SK-N-SH (cell line): Measurements from ENCODE around the gene SHH. TPM values are rescaled to one million over a fixed set of nuclear protein-coding genes. Genes with fewer than 3 reads are reported as not detected.

Source experiments
- CTCF ChIA-PET: fragments of 300-600, 350-600 bp; formaldehyde crosslinking; extraction: SDS; loops from one replicate; lab custom pipeline; 2021; lab: Yijun Ruan, JAX
- POLR2A ChIA-PET: fragments of 350-600 bp; sonication (Branson Sonifier 250); formaldehyde crosslinking; extraction: SDS; loops from one replicate; lab custom pipeline; 2020; ENCODE audit warnings: antibody characterized with exemption, inconsistent platforms; lab: Yijun Ruan, JAX
- DNase-seq: peaks from one replicate; pipeline ENCODE4 v3.0.0; 2012
- H2AFZ ChIP-seq: fragments of 200-600 bp; sonication (generic); 2 replicates; pipeline ENCODE4 v1.8.1; 2016; ENCODE audit warnings: antibody characterized with exemption, mild to moderate bottlenecking, low read depth
- H3F3A ChIP-seq: fragments of 200-600 bp; sonication (generic); replicated peaks from 2 replicates; pipeline ENCODE3; 2016; ENCODE audit warnings: antibody characterized with exemption, mild to moderate bottlenecking; ENCODE audit not compliant: insufficient read depth
- H3K27ac ChIP-seq, 2 experiments: fragments of 200-500 bp in 1 of 2; fragments of 200-600 bp in 1 of 2; sonication (Bioruptor generic) in 1 of 2; sonication (generic), shearing (Covaris generic) in 1 of 2; 2 replicates each; pipeline versions ENCODE4 v1.5.1 to v1.6.1; 2014 to 2016; ENCODE audit warnings: low read depth in 2 of 2, inconsistent platforms in 1 of 2, low read length in 1 of 2, mild to moderate bottlenecking in 1 of 2, mixed read lengths in 1 of 2
- H3K27me3 ChIP-seq: fragments of 200-600 bp; sonication (generic), shearing (Covaris generic); 2 replicates; pipeline ENCODE4 v1.6.1; 2016; ENCODE audit warnings: mixed run types; ENCODE audit not compliant: insufficient read depth
- H3K36me3 ChIP-seq, 2 experiments: fragments of 200-500 bp in 1 of 2; fragments of 200-600 bp in 1 of 2; sonication (Bioruptor generic) in 1 of 2; sonication (generic) in 1 of 2; replicated peaks in 1 of 2; 2 replicates each; pipeline versions ENCODE3 to v1.5.1; 2014 to 2016; ENCODE audit warnings: low read length in 1 of 2, mild to moderate bottlenecking in 1 of 2; ENCODE audit not compliant: insufficient read depth in 2 of 2, control insufficient read depth in 1 of 2
- H3K4me1 ChIP-seq, 2 experiments: fragments of 200-500 bp in 1 of 2; fragments of 200-600 bp in 1 of 2; sonication (Bioruptor generic) in 1 of 2; sonication (generic), shearing (Covaris generic) in 1 of 2; 2 replicates each; pipeline versions ENCODE4 v1.5.1 to v1.6.1; 2014 to 2016; ENCODE audit warnings: low read depth in 1 of 2, low read length in 1 of 2, mixed run types in 1 of 2; ENCODE audit not compliant: insufficient read depth in 2 of 2, control insufficient read depth in 1 of 2
- H3K4me2 ChIP-seq: fragments of 200-600 bp; sonication (generic), shearing (Covaris generic); 2 replicates; pipeline ENCODE4 v1.6.1; 2017; ENCODE audit warnings: mixed run types
- H3K4me3 ChIP-seq, 2 experiments: fragments of 200-500 bp in 1 of 2; fragments of 200-600 bp in 1 of 2; sonication (Bioruptor generic) in 1 of 2; sonication (generic), shearing (Covaris generic) in 1 of 2; 2 replicates each; pipeline versions ENCODE4 v1.5.1 to v1.8.1; 2014 to 2016; ENCODE audit warnings: low read depth in 2 of 2, inconsistent platforms in 1 of 2, low read length in 1 of 2, mild to moderate bottlenecking in 1 of 2, mixed read lengths in 1 of 2, moderate library complexity in 1 of 2
- H3K79me2 ChIP-seq: fragments of 200-600 bp; sonication (generic); 2 replicates; pipeline ENCODE4 v1.8.1; 2017; ENCODE audit warnings: mild to moderate bottlenecking; ENCODE audit not compliant: insufficient read depth
- H3K9ac ChIP-seq: fragments of 200-600 bp; sonication (generic); 2 replicates; pipeline ENCODE4 v1.6.1; 2017; ENCODE audit warnings: mixed run types
- H3K9me2 ChIP-seq: fragments of 200-600 bp; sonication (generic); 2 replicates; pipeline ENCODE4 v1.6.1; 2017; ENCODE audit warnings: mixed run types
- H3K9me3 ChIP-seq: fragments of 200-600 bp; sonication (generic); 2 replicates; pipeline ENCODE4 v1.6.1; 2017; ENCODE audit warnings: mixed run types, mild to moderate bottlenecking, moderate library complexity
- H4K20me1 ChIP-seq: fragments of 200-600 bp; sonication (generic); 2 replicates; pipeline ENCODE4 v1.6.1; 2017; ENCODE audit warnings: mild to moderate bottlenecking, mixed run types; ENCODE audit not compliant: insufficient read depth
- CHD2 ChIP-seq: fragments of 150-350 bp; IDR thresholded peaks from 2 replicates; pipeline ENCODE4 v1.6.1; 2018; ENCODE audit warnings: low read length; ENCODE audit not compliant: partially characterized antibody
- ELF1 ChIP-seq: IDR thresholded peaks from 2 replicates; pipeline ENCODE4 v1.4.0; 2012
- EP300 ChIP-seq, 2 experiments: IDR thresholded peaks; 2 replicates each; pipeline versions ENCODE4 v1.4.0 to v1.6.1; 2012; ENCODE audit warnings: borderline replicate concordance in 1 of 2, low read depth in 1 of 2, low read length in 1 of 2
- EZH2phosphoT487 ChIP-seq: fragments of 200-600 bp; sonication (generic); IDR thresholded peaks from 2 replicates; pipeline ENCODE4 v1.6.1; 2017; ENCODE audit warnings: low read depth, mixed run types, mild to moderate bottlenecking, antibody characterized with exemption, moderate library complexity, borderline replicate concordance
- FOSL2 ChIP-seq: IDR thresholded peaks from 2 replicates; pipeline ENCODE4 v1.4.0; 2012; ENCODE audit warnings: low read depth, mild to moderate bottlenecking, moderate library complexity, borderline replicate concordance
- FOXJ3 ChIP-seq: sonication (generic); formaldehyde crosslinking; IDR thresholded peaks from 2 replicates; pipeline ENCODE4 v1.5.1; 2020; ENCODE audit warnings: mild to moderate bottlenecking, missing genetic modification reagents
- GABPA ChIP-seq: IDR thresholded peaks from 2 replicates; pipeline ENCODE4 v1.4.0; 2012; ENCODE audit warnings: low read depth, mild to moderate bottlenecking
- NRF1 ChIP-seq: IDR thresholded peaks from 2 replicates; pipeline ENCODE4 v1.6.1; 2012; ENCODE audit warnings: low read depth, mild to moderate bottlenecking, low read length
- RCOR1 ChIP-seq: fragments of 150-350 bp; IDR thresholded peaks from 2 replicates; pipeline ENCODE4 v1.6.1; 2017; ENCODE audit warnings: antibody characterized with exemption, low read length
- RFX5 ChIP-seq: IDR thresholded peaks from 2 replicates; pipeline ENCODE4 v1.6.1; 2012; ENCODE audit warnings: mild to moderate bottlenecking, improper control_type of control experiment, low read length
- RXRA ChIP-seq: IDR thresholded peaks from 2 replicates; pipeline ENCODE4 v1.4.0; 2012; ENCODE audit warnings: low read depth, mild to moderate bottlenecking, borderline replicate concordance
- TAF1 ChIP-seq: IDR thresholded peaks from 2 replicates; pipeline ENCODE4 v1.6.1; 2012; ENCODE audit warnings: low read depth, mild to moderate bottlenecking, low read length, moderate library complexity, borderline replicate concordance
- YY1 ChIP-seq: IDR thresholded peaks from 2 replicates; pipeline ENCODE4 v1.4.0; 2012; ENCODE audit warnings: low read depth, mild to moderate bottlenecking
- whole genome bisulfite sequencing: methylation state at CpG from one replicate; pipeline ENCODE4 v1.1.6; 2017; ENCODE audit warnings: low lambda C conversion rate; 5-methylcytosine and 5-hydroxymethylcytosine counted together
- polyA plus RNA-seq, 3 experiments: library from polyadenylated mRNA; depleted of rRNA; stranded (reverse); fragments of >200 nt; gene quantifications; 2 replicates each; pipeline ENCODE4 v1.2.3, GENCODE V29; 2012
- TF ChIP-seq, protein P1 (sequence below): IDR thresholded peaks from 2 replicates; pipeline ENCODE4 v1.4.0; 2012; ENCODE audit warnings: low read depth, borderline replicate concordance
- TF ChIP-seq, protein P2 (sequence below): fragments of 150-350 bp; IDR thresholded peaks from 2 replicates; pipeline ENCODE4 v1.6.1; 2017; ENCODE audit warnings: antibody characterized with exemption, low read length, low read depth, borderline replicate concordance
- TF ChIP-seq, protein P3 (sequence below): fragments of 200-600 bp; sonication (generic); IDR thresholded peaks from 2 replicates; pipeline ENCODE4 v1.6.1; 2017; ENCODE audit warnings: antibody characterized with exemption, mild to moderate bottlenecking, moderate library complexity
- TF ChIP-seq, protein P4 (sequence below): IDR thresholded peaks from 2 replicates; pipeline ENCODE4 v1.6.1; 2012; ENCODE audit warnings: mild to moderate bottlenecking, low read depth, low read length, moderate library complexity
- TF ChIP-seq, protein P5 (sequence below): fragments of 150-350 bp; IDR thresholded peaks from 2 replicates; pipeline ENCODE4 v1.6.1; 2016; ENCODE audit warnings: mild to moderate bottlenecking, low read depth, low read length

SHH gene
- polyA plus RNA-seq, 1 of the 3 experiments (the other 2 are of a cell fraction): not detected

DNA sequence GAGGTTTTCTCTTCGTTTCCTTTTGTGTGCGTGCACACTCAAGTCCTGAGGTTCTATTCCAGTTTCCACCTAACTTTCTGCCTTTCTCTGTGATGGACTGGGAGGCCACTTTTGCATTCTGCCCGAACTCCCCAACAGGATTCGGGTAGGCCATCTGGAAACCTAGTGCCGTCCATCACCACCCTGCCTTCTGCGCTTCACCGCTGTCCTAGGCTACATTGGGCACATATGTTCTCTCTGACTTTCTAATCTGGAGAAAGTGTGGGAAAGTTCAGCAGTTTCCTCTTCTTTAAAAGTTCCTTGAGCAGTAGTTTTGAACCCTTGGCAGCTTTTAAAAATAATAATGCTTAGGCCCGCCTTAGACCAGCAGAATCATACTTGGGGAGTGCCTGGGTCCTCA lies 46.8 kb downstream of the SHH start:
- CTCF ChIA-PET: interaction anchor here (0.6 to 4.0 kb wide), 2 partner anchors 164 to 169 kb away, joined by 3 to 103 read pairs; no protein-coding TSS in a partner anchor
- no peaks in the 10 kb centered on the region for H3K9me3 ChIP-seq
- WGBS: 95% methylated on average over 8 of the region's 8 CpGs
- H3K36me3 ChIP-seq: peaks cover 17 to 84% of the 10 kb centered on the region in 2 experiments
- H3K9ac ChIP-seq: no peak overlapping the region
- no peak overlapping the region for H2AFZ ChIP-seq
- H3K27ac ChIP-seq: no peak overlapping the region
- no peaks in the 10 kb centered on the region; a peak in 1 of 4 replicates for H3K4me1 ChIP-seq
- peaks cover 9% of the 10 kb centered on the region for H3F3A ChIP-seq
- no peak overlapping the region for H3K4me2 ChIP-seq
- no peak for DNase-seq
- H3K27me3 ChIP-seq: no peaks in the 10 kb centered on the region
- POLR2A ChIA-PET: no interaction called here
- peaks cover 24% of the 10 kb centered on the region; the same call in 1 of the 2 replicates for H3K79me2 ChIP-seq
- peaks cover 53% of the 10 kb centered on the region for H4K20me1 ChIP-seq
- H3K4me3 ChIP-seq: no peak overlapping the region
- no peak for TF ChIP-seq NRF1
- TF ChIP-seq GABPA: no peak
- TF ChIP-seq YY1: no peak
- TF ChIP-seq, protein P1, sequence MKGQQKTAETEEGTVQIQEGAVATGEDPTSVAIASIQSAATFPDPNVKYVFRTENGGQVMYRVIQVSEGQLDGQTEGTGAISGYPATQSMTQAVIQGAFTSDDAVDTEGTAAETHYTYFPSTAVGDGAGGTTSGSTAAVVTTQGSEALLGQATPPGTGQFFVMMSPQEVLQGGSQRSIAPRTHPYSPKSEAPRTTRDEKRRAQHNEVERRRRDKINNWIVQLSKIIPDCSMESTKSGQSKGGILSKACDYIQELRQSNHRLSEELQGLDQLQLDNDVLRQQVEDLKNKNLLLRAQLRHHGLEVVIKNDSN: no peak
- TF ChIP-seq ELF1: no peak
- TF ChIP-seq FOXJ3: no peak
- TF ChIP-seq EP300 (IDR thresholded peaks at IDR 0.05; ENCODE audit: borderline replicate concordance in 1 of 2, low read depth in 1 of 2, low read length in 1 of 2): no peak
- TF ChIP-seq TAF1: no peak
- TF ChIP-seq, protein P2, sequence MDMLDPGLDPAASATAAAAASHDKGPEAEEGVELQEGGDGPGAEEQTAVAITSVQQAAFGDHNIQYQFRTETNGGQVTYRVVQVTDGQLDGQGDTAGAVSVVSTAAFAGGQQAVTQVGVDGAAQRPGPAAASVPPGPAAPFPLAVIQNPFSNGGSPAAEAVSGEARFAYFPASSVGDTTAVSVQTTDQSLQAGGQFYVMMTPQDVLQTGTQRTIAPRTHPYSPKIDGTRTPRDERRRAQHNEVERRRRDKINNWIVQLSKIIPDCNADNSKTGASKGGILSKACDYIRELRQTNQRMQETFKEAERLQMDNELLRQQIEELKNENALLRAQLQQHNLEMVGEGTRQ: no peak
- no peak for TF ChIP-seq EZH2phosphoT487
- no peak for TF ChIP-seq RFX5
- TF ChIP-seq, protein P3, sequence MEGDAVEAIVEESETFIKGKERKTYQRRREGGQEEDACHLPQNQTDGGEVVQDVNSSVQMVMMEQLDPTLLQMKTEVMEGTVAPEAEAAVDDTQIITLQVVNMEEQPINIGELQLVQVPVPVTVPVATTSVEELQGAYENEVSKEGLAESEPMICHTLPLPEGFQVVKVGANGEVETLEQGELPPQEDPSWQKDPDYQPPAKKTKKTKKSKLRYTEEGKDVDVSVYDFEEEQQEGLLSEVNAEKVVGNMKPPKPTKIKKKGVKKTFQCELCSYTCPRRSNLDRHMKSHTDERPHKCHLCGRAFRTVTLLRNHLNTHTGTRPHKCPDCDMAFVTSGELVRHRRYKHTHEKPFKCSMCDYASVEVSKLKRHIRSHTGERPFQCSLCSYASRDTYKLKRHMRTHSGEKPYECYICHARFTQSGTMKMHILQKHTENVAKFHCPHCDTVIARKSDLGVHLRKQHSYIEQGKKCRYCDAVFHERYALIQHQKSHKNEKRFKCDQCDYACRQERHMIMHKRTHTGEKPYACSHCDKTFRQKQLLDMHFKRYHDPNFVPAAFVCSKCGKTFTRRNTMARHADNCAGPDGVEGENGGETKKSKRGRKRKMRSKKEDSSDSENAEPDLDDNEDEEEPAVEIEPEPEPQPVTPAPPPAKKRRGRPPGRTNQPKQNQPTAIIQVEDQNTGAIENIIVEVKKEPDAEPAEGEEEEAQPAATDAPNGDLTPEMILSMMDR: no peak
- TF ChIP-seq CHD2: no peak
- TF ChIP-seq, protein P4, sequence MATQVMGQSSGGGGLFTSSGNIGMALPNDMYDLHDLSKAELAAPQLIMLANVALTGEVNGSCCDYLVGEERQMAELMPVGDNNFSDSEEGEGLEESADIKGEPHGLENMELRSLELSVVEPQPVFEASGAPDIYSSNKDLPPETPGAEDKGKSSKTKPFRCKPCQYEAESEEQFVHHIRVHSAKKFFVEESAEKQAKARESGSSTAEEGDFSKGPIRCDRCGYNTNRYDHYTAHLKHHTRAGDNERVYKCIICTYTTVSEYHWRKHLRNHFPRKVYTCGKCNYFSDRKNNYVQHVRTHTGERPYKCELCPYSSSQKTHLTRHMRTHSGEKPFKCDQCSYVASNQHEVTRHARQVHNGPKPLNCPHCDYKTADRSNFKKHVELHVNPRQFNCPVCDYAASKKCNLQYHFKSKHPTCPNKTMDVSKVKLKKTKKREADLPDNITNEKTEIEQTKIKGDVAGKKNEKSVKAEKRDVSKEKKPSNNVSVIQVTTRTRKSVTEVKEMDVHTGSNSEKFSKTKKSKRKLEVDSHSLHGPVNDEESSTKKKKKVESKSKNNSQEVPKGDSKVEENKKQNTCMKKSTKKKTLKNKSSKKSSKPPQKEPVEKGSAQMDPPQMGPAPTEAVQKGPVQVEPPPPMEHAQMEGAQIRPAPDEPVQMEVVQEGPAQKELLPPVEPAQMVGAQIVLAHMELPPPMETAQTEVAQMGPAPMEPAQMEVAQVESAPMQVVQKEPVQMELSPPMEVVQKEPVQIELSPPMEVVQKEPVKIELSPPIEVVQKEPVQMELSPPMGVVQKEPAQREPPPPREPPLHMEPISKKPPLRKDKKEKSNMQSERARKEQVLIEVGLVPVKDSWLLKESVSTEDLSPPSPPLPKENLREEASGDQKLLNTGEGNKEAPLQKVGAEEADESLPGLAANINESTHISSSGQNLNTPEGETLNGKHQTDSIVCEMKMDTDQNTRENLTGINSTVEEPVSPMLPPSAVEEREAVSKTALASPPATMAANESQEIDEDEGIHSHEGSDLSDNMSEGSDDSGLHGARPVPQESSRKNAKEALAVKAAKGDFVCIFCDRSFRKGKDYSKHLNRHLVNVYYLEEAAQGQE: no peak
- TF ChIP-seq, protein P5, sequence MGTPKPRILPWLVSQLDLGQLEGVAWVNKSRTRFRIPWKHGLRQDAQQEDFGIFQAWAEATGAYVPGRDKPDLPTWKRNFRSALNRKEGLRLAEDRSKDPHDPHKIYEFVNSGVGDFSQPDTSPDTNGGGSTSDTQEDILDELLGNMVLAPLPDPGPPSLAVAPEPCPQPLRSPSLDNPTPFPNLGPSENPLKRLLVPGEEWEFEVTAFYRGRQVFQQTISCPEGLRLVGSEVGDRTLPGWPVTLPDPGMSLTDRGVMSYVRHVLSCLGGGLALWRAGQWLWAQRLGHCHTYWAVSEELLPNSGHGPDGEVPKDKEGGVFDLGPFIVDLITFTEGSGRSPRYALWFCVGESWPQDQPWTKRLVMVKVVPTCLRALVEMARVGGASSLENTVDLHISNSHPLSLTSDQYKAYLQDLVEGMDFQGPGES: no peak
- TF ChIP-seq FOSL2: no peak
- no peak for TF ChIP-seq RXRA
- TF ChIP-seq RCOR1: no peak
- H3K9me2 ChIP-seq: no peaks in the 10 kb centered on the region
